ENCODE measurements around the gene COL25A1. TPM values are rescaled to one million over a fixed set of nuclear protein-coding genes. Genes with fewer than 3 reads are reported as not detected.
"Not testable (repeated sequence)": the region's sequence is repeated elsewhere in the genome, so short reads cannot be mapped to it uniquely, and the experiment has no call there.

The COL25A1 gene
- total RNA-seq, 1 experiment from 2014 or later: not detected

GRCh38 chr4:109053257-109053656 lies 249.2 kb downstream of the COL25A1 start:
- no peak for DNase-seq (ENCODE audit: low read depth)

GRCh38 chr4:109052821-109053220 lies 249.6 kb downstream of the COL25A1 start:
- no peak for DNase-seq (ENCODE audit: low read depth)

DNA sequence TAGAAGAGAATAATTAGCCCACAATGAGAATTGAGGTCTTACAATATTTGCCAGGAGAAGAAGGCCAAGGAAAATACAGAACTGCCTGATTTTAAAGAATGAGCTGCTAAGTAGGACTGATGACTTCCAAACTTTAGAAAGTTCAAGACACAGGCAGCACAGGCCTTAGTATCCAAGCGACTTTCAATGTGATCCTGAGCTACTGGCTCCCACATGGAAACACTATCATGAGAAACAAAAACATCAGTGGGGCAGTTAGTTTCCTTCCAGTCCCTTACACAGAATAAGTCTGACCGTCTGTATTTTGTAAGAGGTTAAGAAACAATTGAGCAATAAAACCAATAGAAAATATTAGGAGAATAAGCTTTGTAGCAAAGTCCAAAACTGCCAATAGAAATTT lies 251.4 kb downstream of the COL25A1 start:
- DNase-seq (ENCODE audit: low read depth): no peak

DNA sequence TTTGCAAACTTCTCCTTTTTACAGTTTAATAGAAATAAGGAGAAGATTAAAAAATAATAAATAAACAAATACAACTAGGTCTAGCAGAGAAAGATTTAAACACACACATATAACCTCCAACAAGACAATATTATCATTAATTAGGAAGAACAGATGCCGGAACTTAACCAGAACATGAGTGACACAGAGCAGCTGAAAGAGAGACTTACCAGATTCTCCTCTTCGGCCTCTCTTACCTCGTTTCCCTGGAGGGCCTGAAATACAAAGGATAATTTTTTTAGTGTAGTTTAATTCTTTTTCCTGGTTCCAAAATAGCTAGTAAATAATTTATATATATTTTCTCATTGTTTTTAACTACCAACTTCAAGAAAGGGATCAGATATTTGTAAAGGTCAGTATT lies 252.5 kb downstream of the COL25A1 start:
- DNase-seq (ENCODE audit: low read depth): no peak

DNA sequence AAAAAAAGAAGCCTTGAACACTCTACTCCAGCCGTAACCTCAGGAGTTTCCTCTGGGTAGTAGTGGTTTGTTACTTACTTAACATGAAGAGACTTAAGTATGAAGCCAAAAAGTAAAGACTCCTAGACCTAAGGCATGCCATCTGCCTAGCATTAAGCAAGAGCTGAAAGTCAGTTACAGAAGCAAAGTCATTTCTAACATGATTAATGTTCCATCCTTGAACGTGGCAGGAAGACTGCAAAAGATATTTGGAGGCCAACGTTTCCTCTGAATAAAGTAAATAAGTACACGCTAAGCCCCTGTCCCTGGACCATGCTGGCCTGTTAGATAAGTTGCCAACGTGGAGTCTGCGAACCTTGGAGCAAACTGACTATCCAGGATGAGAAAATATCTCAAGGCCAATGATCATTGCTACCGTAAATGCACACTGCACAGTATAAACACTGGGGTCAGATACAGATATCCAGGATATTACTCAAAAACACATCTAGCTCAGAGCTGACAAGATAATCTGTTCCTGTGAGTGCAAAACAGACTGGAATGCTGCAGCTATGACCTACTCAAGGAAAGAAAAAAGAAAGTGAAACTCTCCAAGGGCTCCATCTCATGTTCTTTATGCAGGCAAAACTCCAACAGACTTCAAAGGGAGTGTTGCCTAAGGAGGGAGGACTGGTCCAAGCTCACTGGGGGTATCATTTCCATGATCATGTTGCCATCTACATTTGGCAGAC lies 255.8 kb downstream of the COL25A1 start:
- DNase-seq (ENCODE audit: low read depth): peak; percentile 52

DNA sequence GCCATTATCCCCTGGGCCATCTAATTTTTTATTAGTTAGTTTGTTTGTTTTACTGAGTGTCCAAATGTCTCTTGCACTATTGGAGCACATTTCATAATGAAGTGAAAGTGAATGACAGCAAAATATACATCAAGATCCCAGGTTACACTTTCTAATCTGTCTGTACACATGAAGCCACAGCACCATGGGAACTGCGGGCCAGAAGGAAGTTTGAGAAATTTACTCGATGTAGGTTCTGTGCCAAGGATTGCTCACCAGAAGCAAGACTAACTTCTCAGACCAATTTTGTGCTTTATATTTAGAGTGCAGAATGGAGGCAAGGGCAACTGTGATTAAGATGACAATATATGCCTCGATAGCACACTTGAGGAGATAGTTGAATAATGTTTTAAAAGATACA lies 258.0 kb downstream of the COL25A1 start:
- DNase-seq (ENCODE audit: low read depth): no peak

DNA sequence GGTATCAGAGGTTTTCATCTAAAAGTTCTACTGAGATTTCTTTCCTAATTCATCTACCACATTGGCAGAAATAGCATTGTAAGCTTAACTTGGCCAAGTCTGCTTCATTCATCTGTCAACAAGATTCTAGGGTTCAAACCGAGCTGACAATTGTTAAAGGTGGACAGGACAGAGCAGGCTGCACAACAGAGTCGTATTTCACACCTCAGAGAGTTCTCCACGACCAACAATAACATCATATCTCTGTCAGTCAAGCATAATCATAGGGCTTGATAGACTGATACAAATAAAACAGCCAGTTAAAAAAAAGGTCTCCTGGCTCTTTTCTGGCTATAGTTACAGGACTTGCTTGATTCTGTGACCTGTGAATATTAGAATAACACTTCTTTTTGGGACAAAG lies 259.2 kb downstream of the COL25A1 start:
- no peak for DNase-seq (ENCODE audit: low read depth)

- DNase-seq (ENCODE audit: low read depth): peak; percentile 53
Observed at GRCh38 chr4:109041463-109042360, 260.7 kb downstream of the COL25A1 start.

DNA sequence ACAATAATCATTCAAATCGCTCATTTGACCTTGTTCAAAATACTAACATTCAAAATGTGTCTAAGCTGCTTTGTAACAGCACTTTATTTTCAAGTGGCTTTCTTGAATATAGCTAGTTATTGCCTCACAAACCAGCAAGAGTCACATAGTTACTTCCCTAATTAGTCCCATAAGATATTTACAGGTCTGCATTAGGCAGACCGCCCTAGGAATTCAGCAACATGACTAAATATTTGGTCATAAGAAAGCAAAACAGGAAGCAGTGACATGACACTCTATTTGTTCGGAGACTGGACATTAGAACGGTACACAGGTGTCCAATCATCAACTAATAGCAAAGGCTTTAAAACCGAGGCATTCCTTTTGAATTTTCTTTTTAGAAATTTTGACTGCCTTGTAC lies 262.0 kb downstream of the COL25A1 start:
- peak; percentile 31 for DNase-seq (ENCODE audit: low read depth)

DNA sequence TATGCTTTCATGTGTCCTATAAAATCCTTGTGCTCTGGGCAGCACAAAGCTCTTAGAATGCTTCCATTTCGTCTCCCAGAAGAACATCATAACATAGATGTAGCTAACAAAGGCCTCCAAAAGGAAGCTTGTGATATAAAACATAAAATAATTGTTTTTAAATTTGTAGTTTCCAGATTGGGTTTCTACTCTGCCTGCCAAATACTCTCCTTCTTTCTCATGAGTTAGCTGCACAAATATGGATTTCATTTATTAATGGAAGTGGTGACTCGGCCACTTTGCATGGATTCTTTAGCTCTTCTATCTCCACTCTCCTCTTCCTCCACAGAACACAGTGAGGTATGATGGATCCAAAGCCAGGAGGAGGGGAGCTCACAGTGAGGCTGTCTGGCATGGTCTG lies 265.4 kb downstream of the COL25A1 start:
- no peak for DNase-seq (ENCODE audit: low read depth)

DNA sequence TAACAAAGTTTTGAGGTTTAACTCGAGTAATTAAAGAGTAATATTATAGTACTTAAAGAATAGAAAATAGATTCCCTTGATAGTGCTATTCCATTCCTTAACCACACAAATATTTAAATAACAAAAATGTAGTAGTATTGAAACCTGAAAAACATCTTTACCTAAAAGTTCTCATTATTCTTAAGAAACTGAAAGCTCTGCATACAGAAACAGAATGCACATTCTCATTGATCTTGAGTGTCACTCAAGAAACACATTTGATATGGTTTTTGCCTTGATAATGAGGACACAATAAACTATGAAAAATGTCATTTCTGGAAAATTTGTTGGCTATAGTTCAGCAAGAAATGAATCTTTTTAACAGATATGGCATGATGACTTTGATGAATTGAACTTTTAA lies 268.5 kb downstream of the COL25A1 start:
- no peak for DNase-seq (ENCODE audit: low read depth)

DNA sequence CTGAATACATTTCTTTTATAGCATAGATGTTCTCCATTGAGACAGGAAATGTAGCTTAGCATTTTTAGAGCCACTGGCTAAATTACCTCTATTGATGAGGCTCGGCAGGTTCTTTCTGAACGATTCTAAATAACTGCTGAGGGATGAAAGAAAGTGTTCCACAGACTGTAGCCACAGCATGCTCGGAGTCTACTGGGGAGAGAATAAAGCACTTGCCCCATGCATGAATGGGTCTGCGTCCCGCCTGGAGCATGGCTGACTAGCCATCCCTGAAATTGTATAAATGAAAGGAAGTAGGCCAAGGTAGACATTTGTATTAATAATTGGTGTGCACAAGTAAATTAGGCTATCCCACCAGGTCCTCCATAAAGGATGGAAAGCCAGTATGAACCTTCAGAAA lies 269.8 kb downstream of the COL25A1 start:
- no peak for DNase-seq (ENCODE audit: low read depth)

DNA sequence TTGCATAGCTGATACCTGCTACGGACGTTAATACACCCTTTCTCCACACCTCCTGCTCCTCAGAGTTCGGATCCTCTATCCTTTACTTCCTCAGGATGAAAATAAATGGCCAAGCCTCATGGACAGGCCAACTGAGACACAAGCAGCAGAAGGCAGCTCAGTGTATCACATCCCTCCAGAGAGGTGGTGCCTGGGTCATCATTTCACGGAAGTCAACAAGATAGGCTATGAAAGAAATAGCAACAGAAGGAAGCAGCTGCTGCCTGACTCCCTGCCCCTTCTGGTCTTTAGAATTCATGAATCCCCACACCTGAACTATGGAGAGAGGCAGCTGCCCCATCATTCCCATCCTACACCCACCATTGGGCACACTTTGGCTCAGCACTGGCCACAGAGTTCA lies 272.5 kb downstream of the COL25A1 start:
- no peak for DNase-seq (ENCODE audit: low read depth)

DNA sequence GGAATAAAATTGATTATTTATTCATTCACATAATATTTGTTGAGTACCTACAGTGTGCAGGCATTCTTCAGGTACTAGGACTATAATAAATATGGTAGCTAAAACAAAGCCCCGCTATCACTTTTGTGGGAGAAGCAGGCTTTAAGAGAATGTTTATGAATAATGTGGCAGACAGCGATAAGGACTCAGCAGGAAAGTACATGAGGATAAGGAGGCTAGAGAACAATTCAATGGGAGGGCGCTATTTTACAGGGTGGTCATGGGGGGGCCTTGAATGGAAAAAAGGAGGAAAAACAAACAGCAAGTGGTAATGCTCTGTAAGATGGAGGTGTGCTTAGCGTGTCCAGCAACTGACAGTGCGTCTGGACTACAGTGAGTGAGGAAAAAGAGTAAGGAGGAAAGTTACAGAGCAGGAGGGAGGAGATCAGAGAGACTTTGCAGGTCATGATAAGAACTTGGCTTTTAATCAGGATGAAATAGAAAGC lies 275.4 kb downstream of the COL25A1 start:
- DNase-seq (ENCODE audit: low read depth): no peak

GRCh38 chr4:109026588-109026987 lies 275.9 kb downstream of the COL25A1 start:
- peak; percentile 9 for DNase-seq (ENCODE audit: low read depth)

- DNase-seq (ENCODE audit: low read depth): no peak
Observed at GRCh38 chr4:109025471-109026076, 276.9 kb downstream of the COL25A1 start.

DNA sequence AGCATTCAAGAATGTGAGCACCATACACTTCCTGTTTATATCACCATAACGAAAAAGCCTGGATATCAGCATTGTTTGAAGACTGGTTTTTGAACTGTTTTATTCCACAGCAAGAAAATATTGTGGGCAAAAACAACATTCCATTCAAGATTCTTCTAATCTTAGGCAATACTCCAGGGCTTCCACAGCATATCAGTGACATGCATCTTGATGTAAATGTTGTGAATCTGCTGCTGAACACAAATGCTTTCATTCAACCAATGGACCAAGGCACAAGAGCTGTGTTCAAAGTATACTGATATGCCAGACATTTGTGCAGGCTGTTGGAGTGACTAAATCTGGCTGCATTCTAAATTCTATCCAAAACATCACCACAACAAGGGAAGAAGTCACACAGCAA lies 279.5 kb downstream of the COL25A1 start:
- no peak for DNase-seq (ENCODE audit: low read depth)

DNA sequence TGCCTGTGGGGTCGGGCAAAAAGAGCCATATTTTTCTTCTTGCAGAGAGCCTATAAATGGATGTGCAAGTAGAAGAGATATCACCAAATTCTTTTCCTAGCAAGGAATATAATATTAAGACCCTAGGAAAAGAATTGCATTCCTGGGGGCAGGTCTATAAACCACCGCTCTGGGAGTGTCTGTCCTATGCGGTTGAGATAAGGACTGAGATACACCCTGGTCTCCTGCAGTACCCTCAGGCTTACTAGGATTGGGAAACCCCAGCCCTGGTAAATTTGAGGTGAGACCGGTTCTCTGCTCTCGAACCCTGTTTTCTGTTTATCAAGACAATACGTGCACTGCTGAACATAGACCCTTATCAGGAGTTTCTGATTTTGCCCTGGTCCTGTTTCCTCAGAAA lies 280.8 kb downstream of the COL25A1 start:
- not testable (repeated sequence) for DNase-seq (ENCODE audit: low read depth)

GRCh38 chr4:109020861-109021260 lies 281.6 kb downstream of the COL25A1 start:
- no peak for DNase-seq (ENCODE audit: low read depth)

GRCh38 chr4:109016200-109016599 lies 286.3 kb downstream of the COL25A1 start:
- no peak for DNase-seq (ENCODE audit: low read depth)

GRCh38 chr4:109015413-109015810 lies 287.0 kb downstream of the COL25A1 start:
- DNase-seq (ENCODE audit: low read depth): no peak

- no peak for DNase-seq (ENCODE audit: low read depth)
Observed at GRCh38 chr4:109014593-109015412, 287.7 kb downstream of the COL25A1 start.
